Measurements from ENCODE around the gene EPHA6.
"Not testable (repeated sequence)": the region's sequence is repeated elsewhere in the genome, so short reads cannot be mapped to it uniquely, and the experiment has no call there.

The EPHA6 gene

DNA sequence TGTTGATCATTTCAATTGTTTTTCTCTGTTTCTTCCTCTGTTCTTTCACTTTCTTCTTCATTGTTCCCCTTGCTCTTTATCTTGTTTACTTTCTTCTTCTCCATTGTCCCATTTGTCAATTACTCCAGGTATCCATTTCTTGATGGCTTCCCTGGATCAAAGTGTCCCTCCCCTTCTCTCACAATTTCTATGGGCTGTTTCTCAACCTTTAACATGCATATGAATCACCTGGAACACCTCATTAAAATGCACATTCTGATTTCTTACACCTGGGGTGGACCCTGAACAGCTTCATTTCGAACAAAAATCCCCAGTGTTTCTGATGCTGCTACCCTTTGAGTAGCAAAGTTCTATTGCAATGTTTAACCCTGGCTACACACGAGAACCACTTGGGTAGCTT, 454.8 kb downstream of the EPHA6 start:
- H3K4me3 ChIP-seq (ENCODE audit: low read depth, low read length) = no peak overlapping the region
- DNase-seq (ENCODE audit: low read depth, low spot score) = no peak
- TF ChIP-seq, protein P1, sequence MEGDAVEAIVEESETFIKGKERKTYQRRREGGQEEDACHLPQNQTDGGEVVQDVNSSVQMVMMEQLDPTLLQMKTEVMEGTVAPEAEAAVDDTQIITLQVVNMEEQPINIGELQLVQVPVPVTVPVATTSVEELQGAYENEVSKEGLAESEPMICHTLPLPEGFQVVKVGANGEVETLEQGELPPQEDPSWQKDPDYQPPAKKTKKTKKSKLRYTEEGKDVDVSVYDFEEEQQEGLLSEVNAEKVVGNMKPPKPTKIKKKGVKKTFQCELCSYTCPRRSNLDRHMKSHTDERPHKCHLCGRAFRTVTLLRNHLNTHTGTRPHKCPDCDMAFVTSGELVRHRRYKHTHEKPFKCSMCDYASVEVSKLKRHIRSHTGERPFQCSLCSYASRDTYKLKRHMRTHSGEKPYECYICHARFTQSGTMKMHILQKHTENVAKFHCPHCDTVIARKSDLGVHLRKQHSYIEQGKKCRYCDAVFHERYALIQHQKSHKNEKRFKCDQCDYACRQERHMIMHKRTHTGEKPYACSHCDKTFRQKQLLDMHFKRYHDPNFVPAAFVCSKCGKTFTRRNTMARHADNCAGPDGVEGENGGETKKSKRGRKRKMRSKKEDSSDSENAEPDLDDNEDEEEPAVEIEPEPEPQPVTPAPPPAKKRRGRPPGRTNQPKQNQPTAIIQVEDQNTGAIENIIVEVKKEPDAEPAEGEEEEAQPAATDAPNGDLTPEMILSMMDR (IDR thresholded peaks at IDR 0.05; ENCODE audit: low read depth, low read length) = no peak
- in situ Hi-C loops (cut with HindIII; ENCODE audit: low sequenced_read_pairs) = no loop called here

DNA sequence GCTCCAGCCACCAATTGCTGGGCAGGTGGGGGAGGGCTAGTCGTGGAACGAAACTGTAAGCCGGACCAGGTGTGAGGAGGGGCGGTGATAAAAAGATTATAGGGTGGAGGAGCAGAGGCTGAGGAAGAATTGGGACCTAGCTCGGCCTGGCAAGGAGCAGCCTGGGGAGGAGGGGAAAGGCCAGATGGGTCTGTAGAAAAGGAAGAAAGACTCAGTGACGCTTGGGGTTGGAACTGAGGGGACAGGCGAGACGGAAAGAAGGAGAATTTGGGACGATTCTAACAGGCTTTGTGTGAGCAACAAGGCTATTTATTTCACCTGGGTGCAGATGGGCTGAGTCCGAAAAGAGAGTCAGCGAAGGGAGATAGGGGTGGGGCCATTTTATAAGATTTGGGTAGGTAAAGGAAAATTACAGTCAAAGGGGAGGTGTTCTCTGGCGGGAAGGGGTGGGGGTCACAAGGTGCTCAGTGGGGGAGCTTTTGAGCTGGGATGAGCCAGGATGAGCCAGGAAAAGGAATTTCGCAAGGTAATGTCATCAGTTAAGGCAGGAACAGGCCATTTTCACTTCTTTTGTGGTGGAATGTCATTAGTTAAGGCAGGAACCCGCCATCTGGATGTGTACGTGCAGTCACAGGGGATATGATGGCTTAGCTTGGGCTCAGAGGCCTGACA, 462.6 kb downstream of the EPHA6 start:
- DNase-seq (ENCODE audit: low read depth, low spot score); H3K4me3 ChIP-seq (ENCODE audit: low read depth, low read length); in situ Hi-C loops (cut with HindIII; ENCODE audit: low sequenced_read_pairs): not testable (repeated sequence)

DNA sequence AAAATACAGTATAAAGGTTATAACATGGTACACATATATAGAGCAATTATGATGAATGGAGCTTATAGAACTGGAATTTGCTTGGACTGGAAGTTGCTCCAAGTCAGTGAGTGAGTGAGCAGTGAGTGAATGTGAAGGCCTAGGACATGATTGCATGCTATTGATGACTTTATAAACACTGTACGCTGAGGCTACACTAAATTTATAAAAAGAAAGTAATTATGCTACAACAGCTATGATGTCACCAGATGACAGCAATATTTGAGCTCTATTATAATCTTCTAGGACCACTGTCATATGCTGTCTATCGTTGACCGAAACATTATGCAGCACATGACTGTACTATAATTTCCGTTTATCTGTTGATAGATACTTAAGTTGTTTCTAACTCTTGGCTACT, 463.3 kb downstream of the EPHA6 start:
- DNase-seq (ENCODE audit: low read depth, low spot score) = no peak
- in situ Hi-C loops (cut with HindIII; ENCODE audit: low sequenced_read_pairs) = no loop called here
- TF ChIP-seq, protein P1 (IDR thresholded peaks at IDR 0.05; ENCODE audit: low read depth, low read length) = no peak
- H3K4me3 ChIP-seq (ENCODE audit: low read depth, low read length) = no peak overlapping the region

DNA sequence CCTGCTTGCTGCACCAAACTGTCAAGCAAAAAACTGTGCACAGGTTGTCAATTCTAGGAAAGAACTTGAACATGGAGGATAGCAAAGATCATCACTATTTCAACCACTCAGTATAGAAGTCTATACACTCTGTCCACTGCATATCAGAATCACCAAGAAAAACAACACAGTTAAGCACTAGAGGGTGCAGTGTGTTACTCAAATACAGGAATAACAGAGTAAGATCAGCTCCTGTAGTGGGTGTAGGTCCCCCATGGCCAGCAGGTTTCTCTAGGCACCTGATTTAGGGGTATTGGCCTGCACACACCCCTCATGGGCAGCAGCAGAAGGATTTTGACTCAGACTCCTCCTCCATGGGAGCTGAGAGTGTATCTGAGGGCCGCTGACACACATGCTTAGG, 464.1 kb downstream of the EPHA6 start:
- TF ChIP-seq, protein P1 (IDR thresholded peaks at IDR 0.05; ENCODE audit: low read depth, low read length) = no peak
- in situ Hi-C loops (cut with HindIII; ENCODE audit: low sequenced_read_pairs) = no loop called here
- DNase-seq (ENCODE audit: low read depth, low spot score) = no peak
- H3K4me3 ChIP-seq (ENCODE audit: low read depth, low read length) = no peak overlapping the region

DNA sequence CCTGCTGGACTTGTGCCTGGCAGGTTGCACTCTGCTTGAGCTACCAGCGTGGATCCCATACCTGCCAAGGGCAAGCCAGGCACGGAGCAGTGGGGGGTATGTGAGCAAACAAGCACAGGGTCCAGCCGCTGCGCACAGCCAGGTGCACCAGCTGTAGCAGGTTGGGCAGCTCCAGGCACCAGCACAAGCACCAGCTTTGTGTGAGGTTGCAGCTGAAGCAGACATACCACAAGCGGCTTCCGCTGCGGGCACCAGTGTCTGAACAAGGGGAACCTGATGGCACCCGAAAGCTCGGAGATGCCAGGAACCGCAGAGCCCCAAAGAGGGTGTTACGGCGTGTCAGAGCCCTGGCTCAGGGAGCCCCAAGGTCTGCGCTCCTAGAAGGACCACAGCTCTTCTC, 477.5 kb downstream of the EPHA6 start:
- TF ChIP-seq, protein P1 (IDR thresholded peaks at IDR 0.05; ENCODE audit: low read depth, low read length) = no peak
- no peak overlapping the region for H3K4me3 ChIP-seq (ENCODE audit: low read depth, low read length)
- DNase-seq (ENCODE audit: low read depth, low spot score) = no peak
- in situ Hi-C loops (cut with HindIII; ENCODE audit: low sequenced_read_pairs) = no loop called here

DNA sequence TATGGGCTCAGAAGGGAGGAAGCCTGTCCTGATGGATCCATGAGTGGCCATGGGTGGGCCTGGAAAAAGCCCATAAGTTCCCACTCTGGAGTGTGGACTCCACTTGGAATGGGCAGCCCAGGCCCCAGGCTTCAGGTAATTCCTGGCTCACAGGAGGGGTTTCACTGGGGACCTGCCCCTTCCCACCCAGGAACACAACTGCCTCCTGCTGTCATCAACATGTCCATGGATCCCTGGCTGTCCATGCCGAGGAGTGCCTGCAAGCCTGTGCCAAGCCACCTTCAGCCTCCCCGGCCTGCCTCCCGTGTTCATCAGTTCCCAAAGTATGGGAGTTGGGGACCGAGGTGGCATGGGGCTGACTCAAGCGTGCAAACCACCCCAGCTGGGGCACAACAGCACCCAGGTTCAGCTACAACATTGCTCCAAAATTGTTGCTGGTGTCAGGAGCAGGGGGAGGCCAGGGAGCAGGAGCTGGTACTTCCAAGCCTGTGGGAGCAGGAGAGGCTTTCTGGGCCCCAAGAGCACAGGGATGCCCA, 479.3 kb downstream of the EPHA6 start:
- DNase-seq (ENCODE audit: low read depth, low spot score) = no peak
- TF ChIP-seq, protein P1 (IDR thresholded peaks at IDR 0.05; ENCODE audit: low read depth, low read length) = no peak
- in situ Hi-C loops (cut with HindIII; ENCODE audit: low sequenced_read_pairs) = no loop called here
- no peak overlapping the region for H3K4me3 ChIP-seq (ENCODE audit: low read depth, low read length)

DNA sequence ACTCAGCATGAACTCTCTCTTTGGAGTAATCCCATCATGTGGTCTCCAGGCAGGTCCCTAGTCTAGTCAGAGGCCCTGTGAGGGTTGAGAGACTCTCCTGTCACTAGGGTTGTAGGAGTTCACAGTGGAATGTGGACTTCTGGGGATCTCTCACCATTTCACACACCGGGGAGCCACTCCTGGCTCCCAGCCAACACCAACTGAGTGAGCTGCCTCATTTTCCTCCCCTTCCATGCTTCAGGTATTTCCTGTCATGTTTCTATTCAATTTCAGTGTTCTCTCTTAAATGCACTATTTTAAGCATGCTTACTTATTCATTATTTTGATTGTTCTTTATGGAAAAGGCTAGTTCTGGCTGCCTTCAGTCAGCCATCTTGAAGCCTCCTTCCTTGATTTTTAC, 482.6 kb downstream of the EPHA6 start:
- in situ Hi-C loops (cut with HindIII; ENCODE audit: low sequenced_read_pairs) = no loop called here
- TF ChIP-seq, protein P1 (IDR thresholded peaks at IDR 0.05; ENCODE audit: low read depth, low read length) = no peak
- no peak for DNase-seq (ENCODE audit: low read depth, low spot score)
- H3K4me3 ChIP-seq (ENCODE audit: low read depth, low read length) = no peak overlapping the region
